NCI-H345 treated with DMSO at 0.1 percent for 48 hours (cell line): ENCODE results near the gene ELP5.

Source experiments
- DNase-seq: peaks from one replicate; lab custom pipeline; 2025; ENCODE audit not compliant: unreplicated experiment; lab: John Stamatoyannopoulos, UW

The ELP5 gene

DNA sequence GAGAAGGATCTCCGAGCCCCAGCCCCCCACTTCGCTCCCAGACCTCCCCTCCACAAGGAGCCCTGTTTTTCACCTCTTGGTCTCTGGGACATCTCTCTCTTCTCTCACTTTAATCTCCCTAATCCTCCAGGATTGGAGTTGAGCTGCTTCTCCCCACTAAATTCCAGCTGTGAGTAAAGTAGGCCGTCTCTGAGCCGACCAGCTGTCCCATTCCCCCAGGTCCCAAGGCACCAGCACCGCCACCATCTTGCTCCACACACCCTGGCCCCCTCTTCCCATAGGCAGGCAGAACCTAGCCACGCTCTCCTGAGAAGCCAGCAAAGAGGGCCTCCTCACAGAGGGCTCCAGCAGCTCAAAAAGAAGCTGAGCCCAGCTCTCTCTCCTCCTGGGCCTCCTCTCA is 33.3 kb upstream of the ELP5 start:
- no peak for DNase-seq

- no peak for DNase-seq
Measured at GRCh38 chr17:7219229-7219811, 32.7 kb upstream of the ELP5 start.

GRCh38 chr17:7219812-7220592 is 32.0 kb upstream of the ELP5 start, which contains the start of the genes ACADVL and DLG4:
Gene ACADVL (plus strand): TSS chr17:7219938. CDS start chr17:7219985, 47 bp downstream.
Gene DLG4 (minus strand): TSS chr17:7219836.
- DNase-seq, result no peak

DNA sequence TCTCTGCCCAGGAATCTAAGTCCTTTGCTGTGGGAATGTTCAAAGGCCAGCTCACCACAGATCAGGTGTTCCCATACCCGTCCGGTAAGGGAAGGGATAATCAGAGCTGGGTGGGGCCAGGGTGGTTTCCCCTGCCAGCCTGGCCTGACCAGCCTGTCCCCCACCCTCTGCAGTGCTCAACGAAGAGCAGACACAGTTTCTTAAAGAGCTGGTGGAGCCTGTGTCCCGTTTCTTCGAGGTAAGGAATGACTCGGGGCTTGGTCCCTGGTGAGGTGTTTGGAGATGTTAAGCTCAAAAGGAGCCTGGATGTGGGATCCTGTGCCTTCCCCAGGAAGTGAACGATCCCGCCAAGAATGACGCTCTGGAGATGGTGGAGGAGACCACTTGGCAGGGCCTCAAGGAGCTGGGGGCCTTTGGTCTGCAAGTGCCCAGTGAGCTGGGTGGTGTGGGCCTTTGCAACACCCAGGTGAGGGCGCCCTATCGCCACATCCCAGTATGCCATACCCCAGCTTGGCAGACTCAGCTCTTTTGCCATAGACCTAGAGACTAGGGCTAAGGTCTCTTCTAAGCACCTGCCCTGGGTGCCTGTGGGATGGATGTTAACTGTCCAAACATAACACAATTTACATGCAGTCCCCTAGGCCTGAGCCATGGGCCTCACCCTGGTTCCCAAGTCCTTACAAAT is 31.3 kb upstream of the ELP5 start:
- no peak for DNase-seq

DNA sequence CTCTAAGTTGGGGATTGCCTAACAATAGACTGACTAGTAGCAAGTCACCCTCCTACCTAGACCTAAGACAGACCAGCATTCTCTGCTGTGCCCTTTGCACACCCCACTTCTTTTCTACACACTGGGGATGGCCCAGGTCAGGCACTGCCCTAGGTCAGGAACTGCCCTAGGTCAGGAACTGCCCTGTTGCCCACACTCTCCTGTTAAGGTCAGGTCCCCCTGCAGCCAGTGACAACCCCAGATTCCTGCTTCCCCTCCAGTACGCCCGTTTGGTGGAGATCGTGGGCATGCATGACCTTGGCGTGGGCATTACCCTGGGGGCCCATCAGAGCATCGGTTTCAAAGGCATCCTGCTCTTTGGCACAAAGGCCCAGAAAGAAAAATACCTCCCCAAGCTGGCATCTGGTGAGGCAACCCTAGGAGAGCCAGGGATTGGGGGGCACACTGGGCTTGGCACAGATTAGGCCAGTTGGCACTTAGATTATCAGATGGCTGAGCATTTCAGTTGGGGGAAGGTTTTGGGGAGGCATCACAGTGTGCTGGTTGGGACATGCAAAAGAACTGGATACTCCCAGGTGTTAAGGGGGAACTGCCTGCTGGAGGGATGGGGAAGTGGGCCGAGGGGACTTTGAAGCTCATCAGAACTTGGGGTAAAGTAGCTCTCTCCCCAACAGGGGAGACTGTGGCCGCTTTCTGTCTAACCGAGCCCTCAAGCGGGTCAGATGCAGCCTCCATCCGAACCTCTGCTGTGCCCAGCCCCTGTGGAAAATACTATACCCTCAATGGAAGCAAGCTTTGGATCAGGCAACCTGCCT is 30.5 kb upstream of the ELP5 start:
- no peak for DNase-seq

DNA sequence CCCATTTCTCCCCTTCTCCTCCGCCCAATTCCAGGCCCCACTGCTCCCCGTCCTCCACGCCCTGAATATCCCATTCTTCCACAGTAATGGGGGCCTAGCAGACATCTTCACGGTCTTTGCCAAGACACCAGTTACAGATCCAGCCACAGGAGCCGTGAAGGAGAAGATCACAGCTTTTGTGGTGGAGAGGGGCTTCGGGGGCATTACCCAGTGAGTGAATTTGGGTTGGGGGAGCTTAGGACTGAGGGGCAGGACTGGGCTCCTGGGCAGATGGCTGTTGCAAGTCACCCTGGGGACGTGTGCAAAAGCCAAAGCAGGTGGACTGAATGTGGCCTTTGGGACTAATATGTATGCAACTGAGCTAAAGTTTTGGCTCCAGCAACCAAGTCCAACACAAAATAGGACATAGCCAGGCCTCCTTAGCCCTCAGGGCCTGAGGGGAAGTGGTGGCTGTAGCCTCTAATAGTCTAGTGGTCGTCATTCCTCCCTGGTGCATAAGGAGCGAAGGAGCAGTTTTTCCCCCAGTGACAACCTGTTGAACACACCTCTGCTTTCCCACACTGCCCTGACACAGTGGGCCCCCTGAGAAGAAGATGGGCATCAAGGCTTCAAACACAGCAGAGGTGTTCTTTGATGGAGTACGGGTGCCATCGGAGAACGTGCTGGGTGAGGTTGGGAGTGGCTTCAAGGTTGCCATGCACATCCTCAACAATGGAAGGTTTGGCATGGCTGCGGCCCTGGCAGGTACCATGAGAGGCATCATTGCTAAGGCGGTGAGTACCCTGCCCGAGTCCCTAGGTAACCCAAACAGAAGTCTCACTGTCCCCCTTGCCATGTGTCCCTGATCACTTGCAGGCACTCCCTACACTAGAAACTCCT is 29.7 kb upstream of the ELP5 start:
- DNase-seq, result no peak

DNA sequence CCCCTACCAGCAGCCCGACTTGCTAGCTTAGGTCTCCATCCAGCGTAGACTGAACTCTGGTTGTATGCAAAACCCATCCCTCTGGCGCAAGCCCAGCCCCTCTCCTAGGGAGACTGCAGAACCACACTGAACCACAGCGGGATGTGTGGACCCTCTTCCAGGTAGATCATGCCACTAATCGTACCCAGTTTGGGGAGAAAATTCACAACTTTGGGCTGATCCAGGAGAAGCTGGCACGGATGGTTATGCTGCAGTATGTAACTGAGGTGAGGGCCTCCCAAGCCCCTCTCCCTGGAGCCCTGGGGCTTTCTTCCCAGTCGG is 29.1 kb upstream of the ELP5 start:
- DNase-seq, result no peak

DNA sequence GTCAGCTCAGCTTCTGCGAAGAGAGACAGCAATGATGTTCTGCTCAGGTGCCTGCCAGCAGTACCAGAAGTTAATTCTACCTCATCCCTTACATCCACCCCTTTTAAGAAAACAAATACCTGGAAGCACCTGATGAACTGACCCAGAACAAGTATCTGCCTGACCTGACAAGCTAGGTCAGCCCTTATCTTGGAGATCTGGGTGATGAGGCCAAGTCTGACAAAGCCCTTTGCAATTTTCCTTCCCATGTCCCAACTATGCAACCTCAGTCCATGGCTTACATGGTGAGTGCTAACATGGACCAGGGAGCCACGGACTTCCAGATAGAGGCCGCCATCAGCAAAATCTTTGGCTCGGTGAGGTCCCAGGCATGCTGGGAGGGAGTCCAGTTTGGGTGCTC is 28.6 kb upstream of the ELP5 start:
- no peak for DNase-seq

GRCh38 chr17:7224110-7224509 is 27.9 kb upstream of the ELP5 start:
- DNase-seq, result no peak

DNA sequence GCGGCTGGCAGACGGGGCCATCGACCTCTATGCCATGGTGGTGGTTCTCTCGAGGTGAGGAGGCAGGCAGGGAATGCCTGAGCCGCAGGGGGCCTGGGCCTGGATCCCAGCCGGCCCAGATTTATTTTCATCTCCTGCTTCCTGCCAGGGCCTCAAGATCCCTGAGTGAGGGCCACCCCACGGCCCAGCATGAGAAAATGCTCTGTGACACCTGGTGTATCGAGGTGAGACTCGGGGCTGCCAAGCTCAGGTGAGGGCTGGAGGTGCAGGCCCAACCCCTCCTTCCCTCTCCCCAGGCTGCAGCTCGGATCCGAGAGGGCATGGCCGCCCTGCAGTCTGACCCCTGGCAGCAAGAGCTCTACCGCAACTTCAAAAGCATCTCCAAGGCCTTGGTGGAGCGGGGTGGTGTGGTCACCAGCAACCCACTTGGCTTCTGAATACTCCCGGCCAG is 27.3 kb upstream of the ELP5 start:
- DNase-seq, result no peak

GRCh38 chr17:7225711-7226331 is 26.2 kb upstream of the ELP5 start:
- DNase-seq, result no peak

DNA sequence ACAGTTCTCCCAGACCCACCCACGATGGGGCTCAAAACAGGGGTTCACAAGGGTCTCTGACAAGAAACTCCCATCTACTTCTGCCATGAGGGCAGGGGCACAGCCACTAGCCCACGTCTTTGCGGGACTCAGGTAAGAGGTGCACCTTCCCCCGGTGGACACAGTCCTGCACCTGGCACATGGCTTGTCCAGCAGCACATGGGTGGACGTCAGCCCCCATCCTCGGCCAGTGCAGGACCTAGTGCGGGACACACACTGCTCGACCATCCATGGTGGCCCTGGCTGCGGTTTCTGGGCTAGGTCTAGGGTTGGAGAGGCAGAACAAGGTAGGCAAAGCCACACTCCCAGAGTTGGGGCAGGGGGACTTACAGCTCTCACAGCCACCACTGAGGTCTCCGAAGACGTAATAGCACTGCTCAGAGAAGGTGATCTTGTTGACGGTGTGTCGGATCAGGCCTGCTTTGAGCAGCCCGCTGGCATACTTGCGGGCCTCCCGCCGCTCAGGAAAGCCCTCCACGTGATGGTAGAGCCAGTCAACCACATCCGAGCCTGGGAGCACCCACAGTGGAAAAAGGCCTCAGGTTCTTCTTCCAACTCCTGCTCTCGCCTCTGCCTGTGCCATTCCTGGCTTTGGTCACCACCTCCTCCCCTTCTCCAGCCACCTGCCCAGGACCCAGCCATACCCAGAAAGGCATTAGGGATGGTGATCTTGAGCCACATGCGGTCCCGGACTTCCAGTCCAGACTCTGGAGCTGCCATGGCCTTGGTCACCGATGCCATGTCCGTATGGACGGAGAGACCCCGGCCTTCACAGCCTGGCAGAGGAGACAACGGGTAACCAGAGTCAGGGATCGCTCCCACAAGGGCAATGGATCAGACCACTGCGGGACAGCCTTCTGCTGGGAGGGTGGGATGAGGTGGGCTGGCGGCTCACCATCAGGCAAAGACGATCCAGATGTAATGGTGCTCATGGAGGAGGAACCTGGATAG is 25.0 kb upstream of the ELP5 start:
- no peak for DNase-seq

GRCh38 chr17:7228920-7229319 is 23.1 kb upstream of the ELP5 start:
- DNase-seq, result no peak

GRCh38 chr17:7229504-7229903 is 22.5 kb upstream of the ELP5 start:
- DNase-seq, result no peak

DNA sequence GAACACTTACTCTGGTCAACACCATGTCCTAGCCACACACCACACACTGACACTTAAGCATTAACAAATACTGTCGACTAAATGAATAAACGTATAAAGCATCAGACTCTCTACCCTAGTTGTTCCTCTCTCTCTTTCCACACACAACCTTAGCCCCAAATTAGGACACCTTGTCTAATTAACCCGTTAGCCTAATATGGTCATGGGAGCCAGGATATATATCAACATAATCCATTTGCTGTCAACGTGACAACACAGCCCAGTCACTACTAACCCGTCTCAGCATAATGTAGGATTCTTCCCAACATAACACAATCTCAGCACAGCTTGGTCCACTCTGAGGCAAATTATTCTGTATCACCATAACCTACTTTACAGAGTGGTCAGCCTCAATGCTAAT is 19.9 kb upstream of the ELP5 start:
- DNase-seq, result no peak

- DNase-seq, result no peak
Measured at GRCh38 chr17:7233701-7234082, 18.3 kb upstream of the ELP5 start.

DNA sequence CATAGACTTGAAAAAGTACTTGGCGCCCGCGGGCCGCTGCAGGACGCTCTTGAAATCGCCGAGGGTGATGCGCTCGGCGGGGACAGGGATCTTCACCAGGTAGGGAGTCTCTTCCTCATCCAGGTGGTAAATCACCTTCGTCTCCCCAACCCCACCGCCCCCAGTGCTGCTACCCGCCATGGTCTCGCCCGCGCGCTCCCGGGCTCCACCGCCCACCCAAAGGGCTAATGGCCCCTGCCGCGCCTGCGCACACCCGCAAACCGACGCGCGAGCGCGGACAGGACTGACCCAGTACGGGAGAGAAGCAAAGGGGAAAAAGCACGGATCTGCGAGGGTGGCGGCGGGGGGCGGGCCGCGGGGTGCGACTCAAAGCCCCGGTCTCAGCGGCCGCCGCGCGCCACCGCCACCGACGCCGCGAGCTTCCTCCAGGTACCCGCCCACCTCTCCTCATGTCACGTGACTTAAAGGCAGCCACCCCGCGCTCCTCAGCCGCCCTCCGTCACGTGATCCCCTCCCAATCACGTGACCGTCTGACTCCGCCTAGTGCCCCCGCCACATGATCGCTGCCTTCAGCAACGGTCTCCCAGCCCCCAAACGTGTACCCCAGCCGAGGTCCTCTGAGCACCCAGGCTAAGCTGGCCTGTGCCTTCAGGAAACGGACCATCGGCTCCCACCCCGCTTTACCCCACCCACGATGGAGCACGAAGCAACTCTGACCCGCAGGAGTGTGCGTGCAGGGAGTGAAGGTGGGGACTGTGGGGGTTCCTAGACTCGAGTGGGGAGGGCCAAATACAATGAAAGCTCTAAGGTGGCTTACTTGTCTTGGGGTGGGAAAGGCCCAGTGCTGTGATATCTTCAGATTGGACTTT is 17.7 kb upstream of the ELP5 start, which contains the start of gene DVL2:
Gene DVL2 (minus strand): TSS at position 435 of the 869 bp plus-strand sequence. CDS start 255 bp downstream, at position 180.
- peak; percentile 30 for DNase-seq
